NCI-H524 treated with DMSO at 0.1 percent for 48 hours (cell line): ENCODE data around the gene ATP6V1C2.

Experiments
- DNase-seq: peaks from one replicate; lab custom pipeline; 2025; lab: John Stamatoyannopoulos, UW

The ATP6V1C2 gene

DNA sequence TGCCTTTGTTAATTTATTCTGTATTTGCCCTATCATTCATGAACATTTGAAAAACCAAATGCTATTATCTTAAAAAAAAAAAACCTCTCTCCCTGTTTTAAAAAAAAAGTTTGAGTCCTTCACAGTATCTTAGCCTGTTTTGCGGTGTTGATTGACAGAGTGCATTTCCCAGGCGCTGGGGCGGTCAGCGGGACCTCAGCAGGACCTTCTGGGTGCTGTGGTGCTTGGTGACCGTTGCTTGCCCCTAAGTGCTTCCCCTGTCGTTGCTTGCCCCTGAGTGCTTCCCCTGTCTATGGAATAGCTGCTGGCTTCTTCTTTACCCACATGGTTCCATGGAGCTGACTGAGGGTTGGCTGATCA lies 12.1 kb downstream of the ATP6V1C2 start:
- no peak for DNase-seq

DNA sequence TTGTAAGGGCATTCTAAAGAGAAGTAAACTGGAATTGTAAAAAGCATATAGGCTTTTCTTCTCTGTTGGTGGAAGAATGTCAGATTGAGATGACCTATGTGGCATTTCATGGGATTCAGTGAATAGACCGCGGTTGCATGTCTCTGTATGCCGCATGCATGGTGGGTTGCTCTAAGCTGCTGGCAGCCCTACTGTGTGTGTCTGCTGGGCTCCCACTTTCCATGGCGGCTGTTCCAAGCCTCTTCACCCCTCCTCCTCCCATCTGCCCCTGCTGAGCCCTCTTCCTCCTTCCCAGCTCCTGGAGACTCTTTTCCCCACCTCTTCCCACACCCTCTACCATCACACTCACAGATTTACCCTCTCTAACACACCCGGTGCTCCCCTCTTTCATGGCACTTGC lies 12.6 kb downstream of the ATP6V1C2 start:
- DNase-seq: no peak

GRCh38 chr2:10738192-10738591 lies 16.8 kb downstream of the ATP6V1C2 start:
- DNase-seq: no peak

DNA sequence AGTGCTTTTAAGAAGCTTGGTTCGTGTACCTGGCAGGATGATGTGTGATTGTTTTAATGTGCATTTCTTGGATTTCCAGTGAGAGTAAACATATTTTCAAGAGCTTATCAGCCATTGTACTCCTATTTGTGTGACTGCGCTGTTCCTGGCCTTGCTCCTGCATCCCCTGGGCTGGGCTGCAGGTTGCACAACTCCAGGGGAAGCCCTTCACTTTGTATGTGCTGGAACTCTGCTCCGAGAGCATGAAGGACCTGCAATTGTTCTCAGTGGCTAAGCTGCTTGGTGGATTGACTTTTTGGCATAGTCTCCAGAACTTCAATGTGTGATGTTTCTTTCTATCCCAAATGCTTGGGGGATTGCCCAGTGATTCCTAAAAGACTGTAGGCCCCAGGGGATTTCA lies 18.8 kb downstream of the ATP6V1C2 start:
- no peak for DNase-seq

- no peak for DNase-seq
Observed at GRCh38 chr2:10741139-10741538, 19.7 kb downstream of the ATP6V1C2 start.

DNA sequence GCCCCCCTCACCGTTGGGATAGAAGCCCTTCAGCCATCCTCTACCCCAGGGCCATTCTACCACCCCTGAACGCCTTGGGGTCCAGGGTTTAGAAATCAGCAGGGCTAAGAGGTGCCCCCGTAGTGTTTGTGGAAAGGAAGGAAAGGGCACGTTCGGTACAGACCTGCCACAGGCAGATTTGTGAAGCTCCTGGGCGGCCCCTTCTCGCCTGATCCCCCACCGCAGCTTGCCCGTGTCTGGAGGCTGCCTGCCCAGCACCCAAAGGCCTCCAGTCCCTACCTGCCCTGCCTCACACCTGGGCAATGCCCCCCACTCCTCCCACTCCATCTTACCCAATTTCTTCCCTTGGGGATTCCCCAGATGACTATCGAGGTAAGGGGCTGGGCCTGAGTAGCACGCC lies 21.2 kb downstream of the ATP6V1C2 start:
- DNase-seq: no peak

DNA sequence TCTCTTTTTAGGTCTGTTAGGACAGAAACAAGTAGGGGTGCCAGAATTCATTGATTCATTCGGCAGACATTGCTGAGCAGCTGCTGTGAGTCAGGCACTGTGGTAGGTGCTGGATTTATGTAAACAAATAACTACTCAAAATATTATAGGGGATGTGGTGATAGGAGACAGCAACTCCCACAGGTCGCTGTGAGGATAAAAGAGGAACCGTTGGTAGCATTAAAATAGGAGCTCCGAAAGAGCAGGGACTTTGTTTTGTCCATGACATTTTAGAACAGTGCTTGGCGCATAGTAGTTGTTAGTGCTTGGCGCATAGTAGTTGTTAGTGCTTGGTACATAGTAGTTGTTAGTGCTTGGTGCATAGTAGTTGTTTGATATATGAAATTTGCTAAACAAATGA lies 29.2 kb downstream of the ATP6V1C2 start:
- DNase-seq: no peak

DNA sequence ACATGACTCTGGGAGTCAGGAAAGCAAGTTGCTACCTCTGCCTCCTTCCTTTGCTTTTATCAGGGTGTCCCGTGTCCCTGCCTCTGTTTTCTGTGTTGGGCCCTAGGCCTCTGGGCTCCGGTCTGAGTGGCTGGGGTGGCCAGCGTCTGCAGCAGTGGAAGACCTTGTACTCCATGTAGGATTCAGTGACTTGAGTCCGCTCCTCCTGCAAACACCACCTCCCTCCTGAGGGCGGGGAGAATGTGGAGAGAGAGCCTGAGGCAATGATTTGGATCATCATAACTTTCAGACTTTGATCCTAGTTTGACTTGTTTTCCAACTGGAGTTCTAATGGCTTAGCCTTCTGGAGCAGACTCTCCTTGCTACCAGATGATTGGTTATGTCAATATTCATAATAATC lies 30.8 kb downstream of the ATP6V1C2 start:
- DNase-seq: no peak

DNA sequence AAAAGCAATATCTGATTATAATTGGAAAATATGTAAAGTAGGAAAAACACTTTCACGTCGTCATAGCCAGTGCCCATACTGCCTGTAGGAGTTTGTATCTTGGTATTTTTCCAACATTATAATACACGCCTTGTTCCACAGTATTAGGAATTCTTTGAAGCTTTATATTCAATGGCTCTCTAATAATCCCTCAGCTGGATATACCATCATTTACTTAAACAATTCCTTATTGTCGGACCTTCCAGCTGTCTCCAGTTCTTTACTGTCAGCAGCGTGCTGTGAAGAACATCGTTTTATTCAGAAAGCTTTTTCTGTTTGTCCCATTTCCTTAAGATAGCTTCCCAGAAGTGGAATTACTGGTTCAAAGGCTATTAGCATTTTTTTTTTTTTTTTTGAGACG lies 31.7 kb downstream of the ATP6V1C2 start:
- DNase-seq: no peak

DNA sequence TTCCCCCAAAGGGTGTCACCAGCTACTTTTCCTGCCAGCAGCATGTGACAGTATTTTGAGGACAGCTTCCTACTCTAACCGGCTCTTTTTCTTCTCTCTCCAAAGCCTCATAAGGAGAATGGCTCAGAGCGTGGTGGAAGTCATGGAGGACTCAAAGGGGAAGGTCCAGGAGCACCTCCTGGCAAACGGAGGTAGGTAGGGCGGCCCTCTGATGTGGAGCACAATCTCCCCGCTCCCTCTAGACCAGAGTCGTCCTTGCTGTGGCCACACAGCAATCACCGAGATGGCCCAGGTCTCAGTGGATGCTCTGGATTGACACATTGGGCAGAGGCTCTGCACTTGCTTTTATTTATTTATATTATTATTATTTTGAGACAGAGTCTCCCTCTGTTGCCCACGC lies 32.4 kb downstream of the ATP6V1C2 start:
- DNase-seq: no peak

DNA sequence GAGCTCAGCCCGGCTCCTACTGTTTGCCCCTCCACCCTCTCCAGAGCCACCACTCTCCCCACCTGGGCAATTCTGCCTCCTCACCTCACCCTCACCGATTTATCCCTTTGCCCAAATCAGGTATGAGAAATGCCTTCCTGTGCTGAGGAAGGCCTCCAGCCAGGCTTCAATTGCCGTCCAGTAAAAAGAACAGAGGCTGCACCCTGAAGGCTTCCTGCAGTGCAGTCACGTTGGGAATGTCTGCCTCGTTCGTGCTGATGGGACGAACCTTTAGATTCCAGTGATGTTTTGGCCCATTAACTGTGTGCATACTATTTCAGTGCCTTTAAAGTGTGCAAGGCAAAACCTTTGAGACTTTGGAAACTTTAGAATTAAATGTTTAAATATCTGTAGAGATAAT lies 34.2 kb downstream of the ATP6V1C2 start:
- no peak for DNase-seq

DNA sequence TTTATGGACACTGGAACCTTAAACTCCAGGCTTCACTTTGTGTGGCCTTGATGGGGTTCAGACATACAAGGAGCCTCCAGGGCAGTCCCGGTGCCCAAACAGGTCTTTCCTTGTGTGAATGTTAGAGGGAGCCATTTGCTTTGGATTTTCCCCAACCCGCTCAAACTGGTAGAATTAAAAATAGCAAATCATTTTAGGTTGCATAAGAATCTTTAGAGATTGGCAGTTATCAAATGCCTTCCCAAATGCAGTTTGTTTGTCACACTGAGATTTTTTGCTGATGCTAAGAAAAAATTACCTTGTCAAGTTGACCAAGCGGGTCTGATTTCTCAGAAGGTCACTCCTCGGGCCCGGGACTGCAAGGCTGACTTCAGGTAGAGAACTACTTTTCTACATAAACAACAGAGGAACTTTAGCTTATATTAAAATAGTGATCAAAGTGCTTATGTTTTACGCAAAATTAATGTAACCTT lies 36.4 kb downstream of the ATP6V1C2 start:
- no peak for DNase-seq

- DNase-seq: no peak
Observed at GRCh38 chr2:10759151-10759714, 37.8 kb downstream of the ATP6V1C2 start.

DNA sequence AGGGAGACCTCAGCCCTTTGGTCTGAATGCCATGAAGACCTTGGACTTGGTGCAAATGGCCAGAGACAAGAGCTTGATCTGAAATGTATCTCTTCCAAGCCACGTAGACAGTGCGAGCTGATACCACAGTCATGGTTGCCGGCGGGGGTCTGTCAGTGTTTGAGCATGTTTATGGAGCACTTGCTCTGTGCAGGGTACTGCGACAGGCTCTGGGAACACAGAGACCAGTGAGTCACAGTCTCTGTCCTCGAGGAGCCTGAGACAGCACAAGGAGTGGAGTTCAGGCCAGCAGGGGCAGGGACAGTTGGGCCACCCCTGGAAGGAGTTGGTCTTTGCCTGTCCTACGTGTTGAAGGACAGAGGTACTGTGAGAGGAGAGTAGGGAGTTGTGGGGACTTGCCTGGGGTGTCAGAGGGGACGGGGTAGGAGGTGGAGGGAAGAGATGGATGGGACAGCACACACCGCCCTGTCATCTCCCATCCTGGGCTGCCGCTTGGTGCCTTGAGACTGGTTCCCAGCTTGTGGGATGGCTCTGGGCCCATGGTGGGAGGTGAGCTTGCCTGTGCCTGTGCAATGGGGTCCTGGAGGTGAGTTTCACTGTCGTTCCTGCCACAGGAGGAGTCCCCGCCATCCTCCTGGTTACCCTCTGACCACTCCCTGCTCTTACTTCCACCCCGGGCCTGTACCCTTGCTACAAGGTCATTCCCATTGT lies 39.5 kb downstream of the ATP6V1C2 start:
- no peak for DNase-seq

DNA sequence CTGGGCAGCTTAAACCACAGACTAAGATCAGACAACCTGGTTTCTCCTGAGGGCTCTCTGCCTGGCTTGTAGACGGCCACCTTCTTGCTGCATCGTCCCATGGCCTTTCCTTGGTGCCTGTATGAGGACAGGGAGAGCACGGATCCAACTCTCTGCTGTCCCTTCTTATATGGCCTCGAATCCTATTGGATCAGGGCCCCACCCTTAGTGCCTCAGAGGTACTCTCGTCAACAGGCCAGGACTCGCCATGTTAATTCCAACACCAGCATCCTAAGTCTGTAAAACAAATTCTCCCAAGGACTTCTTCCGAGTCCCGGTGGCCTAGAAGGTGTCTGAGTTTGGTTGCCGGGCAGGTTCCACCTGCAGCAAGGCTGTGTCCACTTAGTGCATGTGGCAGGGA lies 40.2 kb downstream of the ATP6V1C2 start:
- no peak for DNase-seq

DNA sequence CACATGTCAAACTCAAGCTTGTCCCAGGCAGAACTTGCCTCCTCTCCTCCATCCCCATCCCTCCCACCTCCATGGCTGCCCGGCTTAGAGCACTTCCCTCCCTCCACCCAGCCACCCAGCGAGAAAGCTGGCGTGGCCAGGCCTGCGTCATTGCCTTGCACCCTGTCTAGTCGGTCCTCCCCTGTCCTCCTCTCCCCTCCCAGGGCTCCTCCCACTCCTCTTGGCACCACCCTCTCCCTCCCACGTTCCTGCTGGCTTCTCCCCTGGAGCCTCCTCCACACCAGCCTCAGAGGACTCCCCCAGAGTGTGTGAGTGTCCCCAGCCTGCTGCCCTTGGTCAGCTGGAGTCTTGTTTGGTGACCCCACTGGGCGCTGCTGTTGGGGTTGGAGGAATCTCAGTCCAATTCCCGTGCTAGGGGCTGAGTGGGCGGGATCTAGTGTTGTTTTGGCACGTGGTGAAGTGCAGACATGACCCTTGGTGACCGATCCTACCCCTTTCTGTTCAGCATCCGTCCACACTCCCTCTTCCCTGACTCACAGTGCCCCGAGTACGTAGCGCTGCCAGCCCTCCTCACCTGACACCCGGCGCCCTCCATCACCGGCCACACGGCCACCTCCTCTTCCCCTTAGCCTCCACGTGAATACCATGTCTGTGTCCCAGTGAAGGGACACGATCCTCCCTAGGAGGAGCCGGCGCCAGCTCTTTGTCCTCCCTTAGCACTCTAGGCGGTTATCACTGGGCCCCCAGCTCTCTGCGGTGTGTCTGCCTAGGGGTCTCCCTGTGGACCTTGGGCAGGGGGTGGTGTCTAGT lies 41.4 kb downstream of the ATP6V1C2 start:
- no peak for DNase-seq

DNA sequence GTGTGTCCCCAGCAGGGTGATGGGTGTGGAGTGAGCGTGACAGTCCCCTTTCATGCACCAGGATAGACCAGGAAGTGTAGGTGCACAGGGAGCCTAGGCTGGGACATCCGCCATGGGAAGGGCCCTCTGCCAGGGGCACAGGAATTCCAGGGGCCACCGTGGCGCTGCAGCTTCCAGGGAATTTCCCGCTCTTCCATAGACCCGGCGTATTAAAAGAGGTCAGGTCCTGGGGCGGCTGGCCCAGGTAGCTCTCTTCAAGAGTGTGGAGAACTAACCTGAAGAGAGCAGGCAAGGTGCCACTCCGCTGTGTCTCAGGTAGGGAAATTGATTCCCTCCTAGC lies 42.0 kb downstream of the ATP6V1C2 start:
- no peak for DNase-seq

DNA sequence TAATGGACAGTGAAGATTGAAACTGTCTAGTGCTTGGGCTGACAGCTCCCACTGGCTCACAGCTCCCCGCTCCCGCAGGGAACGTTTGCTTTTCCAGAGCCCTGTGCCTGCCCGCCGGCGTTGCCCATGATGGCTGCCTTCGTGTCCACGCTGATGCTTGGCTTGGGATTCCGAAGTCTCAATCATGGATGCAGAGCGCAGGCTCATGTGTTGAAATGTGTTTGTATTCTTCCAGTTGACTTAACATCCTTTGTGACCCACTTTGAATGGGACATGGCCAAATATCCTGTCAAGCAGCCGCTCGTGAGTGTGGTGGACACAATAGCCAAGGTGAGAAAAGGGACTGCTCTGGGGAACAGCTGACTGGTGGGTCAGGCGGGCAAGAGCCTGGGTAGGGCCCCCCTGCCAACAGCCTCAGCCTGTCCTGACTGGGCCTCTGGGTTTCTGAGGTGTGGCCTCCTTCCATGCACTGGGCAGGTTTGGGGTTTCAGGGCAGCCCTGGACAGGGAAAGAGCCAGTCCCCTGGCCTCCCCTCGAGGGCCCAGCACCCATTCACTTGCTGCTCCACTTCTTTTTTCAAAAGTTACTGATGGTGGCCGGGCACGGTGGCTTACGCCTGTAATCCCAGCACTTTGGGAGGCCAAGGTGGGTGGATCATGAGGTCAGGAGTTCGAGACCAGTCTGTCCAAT lies 42.8 kb downstream of the ATP6V1C2 start:
- no peak for DNase-seq

- no peak for DNase-seq
Observed at GRCh38 chr2:10764896-10765295, 43.5 kb downstream of the ATP6V1C2 start.

- DNase-seq: no peak
Observed at GRCh38 chr2:10765461-10765860, 44.0 kb downstream of the ATP6V1C2 start.

GRCh38 chr2:10765914-10766313 lies 44.5 kb downstream of the ATP6V1C2 start:
- no peak for DNase-seq

GRCh38 chr2:10768063-10768507 lies 46.7 kb downstream of the ATP6V1C2 start:
- no peak for DNase-seq
